OCI-LY1 (cell line): ENCODE measurements around the gene CDH1.

ENCODE experiments used
- H2AFZ ChIP-seq: fragments of 200-600 bp; sonication (generic), shearing (Covaris generic); 2 replicates; pipeline ENCODE4 v1.6.0; 2014; ENCODE audit warnings: antibody characterized with exemption, mild to moderate bottlenecking, low read length
- H3F3A ChIP-seq: fragments of 200-600 bp; sonication (generic), shearing (Covaris generic); 2 replicates; pipeline ENCODE4 v1.6.0; 2014; ENCODE audit warnings: mild to moderate bottlenecking, antibody characterized with exemption, low read length, moderate library complexity; ENCODE audit not compliant: insufficient read depth
- H3K27ac ChIP-seq: fragments of 200-600 bp; sonication (generic); 2 replicates; pipeline ENCODE4 v1.5.1; 2014; ENCODE audit warnings: low read length, mixed run types, mild to moderate bottlenecking, low read depth; ENCODE audit not compliant: poor library complexity, severe bottlenecking
- H3K27me3 ChIP-seq: fragments of 200-600 bp; sonication (generic); 2 replicates; pipeline ENCODE4 v1.6.0; 2014; ENCODE audit warnings: antibody characterized with exemption, mild to moderate bottlenecking, low read length, moderate library complexity; ENCODE audit not compliant: insufficient read depth
- H3K36me3 ChIP-seq: fragments of 200-600 bp; sonication (generic); 2 replicates; pipeline ENCODE4 v1.6.1; 2014; ENCODE audit warnings: mild to moderate bottlenecking, antibody characterized with exemption, low read length, moderate library complexity, mixed read lengths; ENCODE audit not compliant: insufficient read depth
- H3K4me1 ChIP-seq: fragments of 200-600 bp; sonication (generic); 2 replicates; pipeline ENCODE4 v1.5.1; 2014; ENCODE audit warnings: mild to moderate bottlenecking, low read length, moderate library complexity; ENCODE audit not compliant: insufficient read depth, severe bottlenecking
- H3K4me2 ChIP-seq: fragments of 200-600 bp; sonication (generic), shearing (Covaris generic); 2 replicates; pipeline ENCODE4 v1.6.1; 2014; ENCODE audit warnings: low read length
- H3K4me3 ChIP-seq: fragments of 200-600 bp; sonication (generic); 2 replicates; pipeline ENCODE4 v1.5.1; 2014; ENCODE audit warnings: low read length, low read depth, mild to moderate bottlenecking, mixed read lengths; ENCODE audit not compliant: poor library complexity, severe bottlenecking
- H3K79me2 ChIP-seq: fragments of 200-600 bp; shearing (Covaris generic); 2 replicates; pipeline ENCODE4 v1.6.1; 2016; ENCODE audit warnings: mixed run types, low read length, mixed read lengths; ENCODE audit not compliant: insufficient read depth
- H3K9ac ChIP-seq: fragments of 200-600 bp; sonication (generic), shearing (Covaris generic); 2 replicates; pipeline ENCODE4 v1.6.1; 2014; ENCODE audit warnings: mild to moderate bottlenecking, low read length, mixed read lengths
- H3K9me2 ChIP-seq: fragments of 200-600 bp; sonication (generic), shearing (Covaris generic); 2 replicates; pipeline ENCODE4 v1.6.1; 2014; ENCODE audit warnings: low read depth, mild to moderate bottlenecking, low read length, mixed read lengths
- H3K9me3 ChIP-seq: fragments of 200-600 bp; shearing (Covaris generic); 2 replicates; pipeline ENCODE4 v1.6.1; 2014; ENCODE audit warnings: low read length, mixed read lengths
- H4K20me1 ChIP-seq: fragments of 200-600 bp; sonication (generic), shearing (Covaris generic); 2 replicates; pipeline ENCODE4 v1.6.0; 2016; ENCODE audit warnings: mild to moderate bottlenecking, low read length; ENCODE audit not compliant: insufficient read depth
- CTCF ChIP-seq: fragments of 200-600 bp; sonication (generic), shearing (Covaris generic); IDR thresholded peaks from 2 replicates; pipeline ENCODE4 v1.5.1; 2017; ENCODE audit warnings: mild to moderate bottlenecking, antibody characterized with exemption, low read length, moderate library complexity, mixed read lengths
- EZH2 ChIP-seq: fragments of 200-600 bp; sonication (generic), shearing (Covaris generic); IDR thresholded peaks from 2 replicates; pipeline ENCODE4 v1.8.0; 2017; ENCODE audit warnings: borderline replicate concordance, mixed run types, mild to moderate bottlenecking, antibody characterized with exemption, low read length, moderate library complexity, mixed read lengths

The CDH1 gene

GRCh38 chr16:68731637-68732036 is 5.5 kb upstream of the CDH1 start:
- Histone ChIP-seq H3K4me1 (no peaks in the 10 kb centered on the region), H3K27ac (no peak overlapping the region), H3K9ac (no peak overlapping the region), H3F3A (no peaks in the 10 kb centered on the region), H3K79me2 (no peaks in the 10 kb centered on the region), H3K27me3 (no peaks in the 10 kb centered on the region; the same call in 1 of the 2 replicates), H3K4me2 (no peak overlapping the region), H3K36me3 (no peaks in the 10 kb centered on the region), H4K20me1 (no peaks in the 10 kb centered on the region), H3K4me3 (no peak overlapping the region), H3K9me2 (no peaks in the 10 kb centered on the region), H3K9me3 (no peaks in the 10 kb centered on the region), H2AFZ (no peak overlapping the region)
- no peak for TF ChIP-seq EZH2
- no peak for TF ChIP-seq CTCF

- no peak overlapping the region for H3K9ac ChIP-seq
- no peaks in the 10 kb centered on the region for H3K9me3 ChIP-seq
- TF ChIP-seq CTCF (no peak), EZH2 (no peak)
- H3F3A ChIP-seq = no peaks in the 10 kb centered on the region
- H3K4me2 ChIP-seq = no peak overlapping the region
- H4K20me1 ChIP-seq = no peaks in the 10 kb centered on the region
- H3K27me3 ChIP-seq = no peaks in the 10 kb centered on the region; the same call in 1 of the 2 replicates
- H3K79me2 ChIP-seq = no peaks in the 10 kb centered on the region
- no peak overlapping the region for H2AFZ ChIP-seq
- H3K4me1 ChIP-seq = no peaks in the 10 kb centered on the region
- H3K9me2 ChIP-seq = no peaks in the 10 kb centered on the region
- no peak overlapping the region for H3K27ac ChIP-seq
- H3K36me3 ChIP-seq = no peaks in the 10 kb centered on the region
- H3K4me3 ChIP-seq = no peak overlapping the region
These were observed 4.9 kb upstream of the CDH1 start for GRCh38 chr16:68732042-68732680.

- no peaks in the 10 kb centered on the region for H3K9me2 ChIP-seq
- no peak overlapping the region for H3K4me3 ChIP-seq
- no peaks in the 10 kb centered on the region for H3K36me3 ChIP-seq
- H3K4me1 ChIP-seq = no peaks in the 10 kb centered on the region
- no peak overlapping the region for H3K27ac ChIP-seq
- H3K4me2 ChIP-seq = no peak overlapping the region
- no peaks in the 10 kb centered on the region for H3K9me3 ChIP-seq
- TF ChIP-seq EZH2 (no peak), CTCF (no peak)
- no peak overlapping the region for H3K9ac ChIP-seq
- no peak overlapping the region for H2AFZ ChIP-seq
- H3F3A ChIP-seq = no peaks in the 10 kb centered on the region
- H4K20me1 ChIP-seq = no peaks in the 10 kb centered on the region
- H3K27me3 ChIP-seq = no peaks in the 10 kb centered on the region; the same call in 1 of the 2 replicates
- no peaks in the 10 kb centered on the region for H3K79me2 ChIP-seq
These were observed 4.2 kb upstream of the CDH1 start for GRCh38 chr16:68732741-68733399.
